Iris pigment epithelial cell (primary cell): ENCODE measurements around the gene RRM2.
"Not testable (repeated sequence)": the region's sequence is repeated elsewhere in the genome, so short reads cannot be mapped to it uniquely, and the experiment has no call there.

Experiments used
- DNase-seq: peaks from one replicate; pipeline ENCODE4 v3.0.0-alpha.2; 2011; ENCODE audit warnings: low read depth

The RRM2 gene

DNA sequence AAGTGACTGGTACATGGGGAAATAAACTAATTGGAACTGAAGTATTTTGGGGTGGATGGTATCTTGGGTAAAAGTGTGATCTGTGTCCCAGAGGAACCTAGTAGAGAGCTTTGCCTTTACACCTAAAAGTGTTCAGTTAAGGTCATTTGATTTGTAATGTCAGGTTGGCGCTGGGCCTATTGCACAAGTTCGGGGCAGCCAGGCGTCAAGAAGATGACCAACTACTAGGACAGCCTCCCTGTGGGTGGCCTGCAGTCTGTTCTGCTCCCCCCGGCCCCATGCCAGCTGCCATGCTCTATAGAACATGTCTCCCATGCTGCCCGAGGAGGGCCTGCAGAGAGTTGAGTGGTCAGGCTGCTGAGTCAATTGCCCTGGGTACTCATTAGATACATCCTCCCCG is 10.1 kb downstream of the RRM2 start:
- no peak for DNase-seq

DNA sequence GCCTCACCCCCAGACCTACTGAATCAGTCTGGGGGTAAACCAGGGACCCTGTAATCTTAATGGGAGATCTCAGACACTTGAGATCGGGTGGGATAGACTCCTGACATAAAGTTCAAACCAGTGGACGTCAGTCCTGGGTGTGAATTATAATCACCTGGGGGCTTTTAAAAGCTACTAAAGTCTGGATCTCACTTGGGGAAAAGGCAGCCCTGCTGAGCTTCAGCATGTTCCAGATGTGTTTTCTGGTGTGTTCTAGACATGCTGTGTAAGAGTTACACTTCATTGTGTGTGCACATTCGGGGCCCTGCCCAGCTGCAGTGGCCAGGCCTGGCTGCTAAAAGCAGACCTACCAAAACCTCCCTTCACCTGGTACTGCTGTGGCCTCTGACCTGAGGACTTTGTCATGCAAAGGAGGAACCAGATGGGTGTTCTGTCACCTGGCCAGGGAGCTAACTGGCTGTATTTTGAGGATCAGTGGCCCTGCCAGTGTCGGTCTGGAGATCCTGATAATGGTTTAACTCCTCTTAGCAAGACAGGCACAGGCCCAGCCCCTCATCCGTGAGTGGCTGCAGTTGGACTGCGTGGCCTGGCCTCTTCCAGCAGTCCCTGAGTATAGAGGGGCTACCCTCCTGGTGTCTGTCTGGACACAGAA is 10.6 kb downstream of the RRM2 start:
- no peak for DNase-seq

DNA sequence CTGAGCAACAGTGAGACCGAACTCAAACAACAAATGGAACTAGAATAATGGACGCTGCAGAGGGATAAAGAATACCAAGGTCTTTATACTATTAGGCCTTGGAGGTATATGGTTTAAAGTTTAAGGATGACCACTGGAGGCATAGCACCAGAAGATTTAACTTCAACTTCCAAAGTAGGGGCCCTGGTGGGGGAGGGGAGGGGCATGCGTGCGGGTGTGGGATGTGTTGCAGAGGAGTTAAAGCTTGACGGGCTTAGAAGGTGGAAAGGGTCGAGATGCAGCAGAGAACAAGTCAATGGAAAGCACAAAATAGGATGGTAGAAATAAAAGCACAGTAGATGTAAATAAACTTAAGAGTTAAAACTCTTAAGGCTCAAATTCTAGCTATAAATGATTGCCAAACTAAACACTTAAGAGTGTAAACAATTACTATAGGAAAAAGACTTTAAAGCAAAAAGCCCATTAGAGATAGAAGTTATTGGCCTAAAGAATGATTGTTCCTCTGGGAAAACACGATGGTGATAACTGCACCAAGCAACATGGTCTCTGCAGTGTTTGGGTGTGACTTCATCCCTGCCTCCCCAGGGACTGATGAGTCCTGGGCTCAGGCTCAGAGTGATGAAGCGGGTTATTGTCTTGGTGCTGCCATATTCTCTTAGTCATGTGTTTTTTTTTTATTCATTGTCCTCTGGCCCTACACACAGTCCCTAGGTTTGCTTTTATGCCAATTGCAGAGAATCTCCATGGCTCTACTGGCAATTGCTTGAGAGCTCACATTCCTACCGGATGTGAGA is 13.0 kb downstream of the RRM2 start:
- no peak for DNase-seq

DNA sequence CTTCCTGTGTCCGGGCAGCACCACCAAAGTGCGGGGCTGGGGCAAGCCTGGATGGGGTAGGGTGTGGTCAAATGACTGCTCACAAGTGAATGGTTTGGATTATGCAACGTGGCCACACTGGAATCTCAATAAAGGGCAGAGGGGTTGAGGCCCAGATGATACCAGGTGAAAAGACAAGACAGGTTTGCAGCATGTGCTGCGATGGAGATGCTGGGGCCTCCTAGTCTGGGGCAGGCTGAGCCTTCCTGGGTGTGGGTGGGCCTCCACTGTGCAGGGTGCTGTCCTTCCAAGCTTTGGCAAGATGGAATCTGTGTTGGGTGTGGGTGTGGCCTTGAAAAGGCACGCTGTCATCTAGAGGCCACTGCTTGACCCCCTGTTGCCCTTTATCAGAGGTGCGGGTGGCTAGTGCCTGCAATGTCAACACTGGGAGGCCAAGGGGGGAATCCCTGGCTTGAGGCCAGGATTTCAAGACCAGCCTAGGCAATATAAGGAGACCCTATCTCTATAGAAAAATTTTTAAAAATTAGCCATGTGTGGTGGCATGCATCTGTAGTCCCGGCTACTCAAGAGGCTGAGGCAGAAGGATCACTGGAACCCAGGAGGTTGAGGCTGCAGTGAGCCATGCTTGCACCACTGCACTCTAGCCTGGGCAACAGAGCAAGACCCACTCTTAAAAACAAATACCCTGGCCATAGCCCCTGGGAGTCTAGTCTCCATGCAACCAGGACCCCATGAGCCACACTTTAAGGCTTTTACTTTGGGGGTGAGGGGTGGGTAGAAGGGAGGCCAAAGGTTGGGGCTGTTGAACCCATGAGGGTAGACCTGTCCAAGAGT is 13.8 kb downstream of the RRM2 start:
- DNase-seq, result no peak

DNA sequence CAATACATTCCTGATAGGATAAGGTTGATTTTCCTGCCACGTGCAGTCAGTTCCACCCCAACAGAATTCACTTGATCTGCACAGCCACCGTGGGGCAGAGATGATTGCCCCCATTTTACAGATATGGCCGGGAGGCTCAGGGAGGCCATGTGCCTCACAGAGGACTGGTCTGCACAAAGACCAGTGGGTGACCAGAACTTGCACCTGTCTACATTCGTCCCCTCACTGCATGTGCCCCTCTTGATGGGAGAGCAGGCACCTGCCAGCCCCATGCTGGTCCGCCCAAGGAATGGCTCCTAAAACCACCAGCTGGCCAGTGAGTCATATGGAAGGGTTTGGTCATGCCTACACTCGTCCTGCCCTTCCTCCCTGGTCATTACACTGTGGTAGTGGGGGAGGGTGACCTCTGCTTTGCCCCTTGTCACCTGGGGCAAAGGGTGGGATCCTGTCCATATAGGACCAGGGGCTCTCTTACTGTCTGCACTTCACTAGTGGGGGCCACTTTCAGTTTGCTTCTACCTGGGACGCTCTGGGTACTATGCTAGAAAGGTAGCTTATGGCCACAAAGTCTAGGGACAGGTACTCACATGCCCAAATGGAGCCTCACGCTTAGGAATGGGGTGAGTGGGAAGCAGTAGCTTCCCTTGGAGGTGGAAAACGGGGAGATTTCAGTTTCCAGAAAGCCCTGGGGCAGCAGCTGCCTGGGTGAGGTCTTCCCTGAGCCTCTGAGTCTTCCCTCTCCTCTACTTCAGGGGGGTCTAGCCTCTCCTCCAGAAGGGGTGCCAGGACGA is 14.7 kb downstream of the RRM2 start:
- DNase-seq, result no peak

DNA sequence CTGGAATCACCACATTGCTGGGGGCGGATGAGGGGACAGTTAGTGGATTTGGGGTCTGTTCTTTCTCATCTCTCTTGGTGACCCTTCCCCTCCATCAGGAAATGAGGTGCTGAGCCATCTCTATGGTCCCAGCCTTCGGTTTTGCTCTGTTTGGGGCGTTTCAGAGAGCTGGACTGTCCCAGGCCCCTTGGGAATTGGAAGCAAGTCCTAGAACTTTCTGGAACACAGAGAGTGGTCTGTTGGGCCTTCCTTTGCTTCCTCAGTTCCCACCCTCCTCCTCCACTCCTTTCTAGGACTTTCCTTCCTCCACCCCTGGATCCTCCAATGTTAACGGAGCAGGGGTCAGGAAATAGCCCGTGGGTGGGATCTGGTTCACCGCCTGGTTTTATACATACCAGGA is 17.0 kb downstream of the RRM2 start:
- no peak for DNase-seq

DNA sequence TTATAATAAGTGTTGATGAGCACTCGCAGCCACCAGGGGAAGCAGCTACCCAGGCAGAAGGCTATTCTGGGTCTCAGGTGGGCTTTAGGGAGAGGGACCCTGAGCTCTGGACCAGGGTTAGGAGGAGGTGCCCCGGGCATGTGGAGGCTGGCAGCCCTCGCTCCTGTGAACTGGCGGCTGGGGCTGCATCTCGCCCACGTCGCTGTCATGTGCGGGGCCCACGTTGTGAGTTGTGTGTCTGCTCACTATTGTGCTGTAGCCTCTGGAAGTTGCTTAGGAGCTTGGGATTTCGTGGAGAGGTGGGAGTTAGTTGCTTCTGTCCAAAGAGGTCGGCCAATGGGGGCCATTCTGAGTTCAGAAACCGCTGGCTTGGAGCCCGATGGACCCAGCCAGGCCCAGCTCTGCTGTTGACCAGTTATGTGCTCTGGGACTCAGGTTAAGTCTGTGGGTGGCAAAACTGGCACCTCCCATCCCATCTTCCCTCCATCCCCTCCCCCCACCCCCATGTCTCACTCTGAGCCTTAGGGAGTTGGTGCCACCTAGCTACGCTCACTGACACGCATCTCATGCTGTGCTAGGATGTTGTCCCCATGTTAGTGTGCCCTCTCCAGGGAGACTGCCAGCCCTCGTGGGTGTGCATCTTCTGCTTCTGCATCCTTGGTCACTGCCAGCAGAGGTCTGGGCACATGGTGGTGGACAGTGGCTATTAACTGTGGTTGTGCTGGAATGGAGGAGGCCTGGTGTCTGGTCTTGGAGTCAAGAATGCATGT is 18.5 kb downstream of the RRM2 start:
- DNase-seq, result no peak

DNA sequence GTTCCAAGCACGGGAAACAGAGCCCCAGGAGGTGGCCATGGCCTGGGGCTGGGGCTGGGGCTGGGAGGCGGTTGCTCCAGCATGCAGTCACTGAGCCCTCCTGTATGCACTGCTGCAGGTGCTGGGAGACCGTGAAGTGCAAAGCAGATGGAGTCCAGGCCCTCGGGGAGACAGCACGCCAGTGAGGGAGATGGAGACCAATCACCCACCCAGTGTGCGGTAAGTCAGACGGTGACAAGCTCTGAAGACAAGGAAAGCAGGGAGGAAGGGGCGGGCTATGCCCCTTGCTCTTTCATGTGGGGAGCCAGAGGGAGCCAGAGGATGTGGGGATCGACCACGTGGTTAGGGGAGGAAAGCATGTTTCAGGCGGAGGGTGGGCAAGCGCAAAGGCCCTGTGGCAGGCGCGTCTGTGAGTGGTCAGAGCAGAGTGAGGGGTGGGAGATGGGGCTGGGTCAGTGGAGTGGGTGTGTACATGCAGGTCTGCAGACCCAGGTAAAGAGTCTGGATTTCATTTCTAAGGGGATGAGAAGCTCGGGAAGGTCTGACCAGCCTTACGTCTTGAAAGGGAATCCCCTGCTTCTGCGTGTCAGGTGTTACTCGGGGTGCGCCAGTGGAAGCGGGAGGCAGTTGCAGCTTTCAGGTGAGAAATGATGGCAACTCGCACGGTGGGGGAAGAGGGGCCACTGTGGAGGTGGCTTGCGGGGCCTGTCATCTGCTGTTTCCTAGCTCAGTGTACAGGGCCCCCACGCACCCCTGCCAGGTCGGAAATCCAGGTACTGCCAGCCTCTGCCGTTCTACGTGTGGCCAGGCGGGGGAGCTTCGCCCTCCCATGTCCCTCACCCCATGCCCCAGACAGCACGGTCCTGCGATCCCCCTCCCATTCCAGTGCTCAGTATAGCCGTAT is 19.4 kb downstream of the RRM2 start:
- no peak for DNase-seq

DNA sequence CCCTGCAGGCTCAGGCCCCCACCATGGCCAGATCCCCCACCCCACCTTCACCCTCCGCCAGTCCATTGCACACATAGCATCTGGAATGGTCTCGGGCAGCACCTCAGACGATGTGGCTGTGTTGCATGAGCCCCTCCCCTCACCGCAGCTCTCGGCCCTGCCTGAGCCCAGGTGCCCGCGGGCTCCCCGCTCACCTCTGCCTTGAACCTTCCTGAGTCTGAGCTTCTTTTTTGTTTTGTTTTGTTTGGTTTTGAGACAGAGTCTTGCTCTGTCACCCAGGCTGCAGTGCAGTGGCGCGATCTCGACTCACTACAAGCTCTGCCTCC is 20.1 kb downstream of the RRM2 start:
- no peak for DNase-seq

DNA sequence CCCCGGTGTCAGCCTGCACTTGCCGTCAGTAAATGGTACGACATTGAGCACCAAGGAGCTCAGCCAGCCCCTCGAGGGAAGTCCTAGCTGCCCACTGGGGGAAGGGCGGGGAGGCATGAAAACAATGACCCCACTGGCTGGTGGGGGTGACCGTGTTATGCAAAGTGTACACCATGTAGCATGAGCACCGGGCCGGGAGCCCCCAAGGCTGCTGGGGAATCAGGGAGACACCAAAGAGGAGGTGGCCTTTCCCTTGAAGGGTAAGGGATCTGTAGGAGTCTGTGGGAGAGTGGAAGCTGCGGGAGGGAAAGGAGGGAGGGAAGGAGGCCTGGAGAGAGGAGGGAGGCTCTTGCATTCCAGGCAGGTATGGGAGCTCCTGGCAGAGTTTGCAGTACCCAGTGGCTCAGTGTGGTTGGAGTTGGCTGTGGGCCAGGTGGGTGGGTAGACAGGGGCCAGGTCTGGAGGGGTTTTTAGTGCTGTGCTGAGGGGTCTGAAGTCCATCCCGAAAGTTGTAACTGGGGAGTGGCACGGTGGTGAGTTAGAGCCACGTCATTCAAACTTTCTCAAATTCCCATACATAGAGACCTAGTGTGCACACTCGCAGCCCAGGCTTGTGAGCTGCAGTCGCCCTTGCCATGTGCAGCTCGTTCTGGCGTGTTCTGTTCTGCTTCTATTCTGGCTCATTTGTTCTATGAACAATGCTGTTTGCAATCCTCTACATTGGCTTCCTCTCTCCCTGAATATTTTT is 22.4 kb downstream of the RRM2 start:
- DNase-seq, result no peak

DNA sequence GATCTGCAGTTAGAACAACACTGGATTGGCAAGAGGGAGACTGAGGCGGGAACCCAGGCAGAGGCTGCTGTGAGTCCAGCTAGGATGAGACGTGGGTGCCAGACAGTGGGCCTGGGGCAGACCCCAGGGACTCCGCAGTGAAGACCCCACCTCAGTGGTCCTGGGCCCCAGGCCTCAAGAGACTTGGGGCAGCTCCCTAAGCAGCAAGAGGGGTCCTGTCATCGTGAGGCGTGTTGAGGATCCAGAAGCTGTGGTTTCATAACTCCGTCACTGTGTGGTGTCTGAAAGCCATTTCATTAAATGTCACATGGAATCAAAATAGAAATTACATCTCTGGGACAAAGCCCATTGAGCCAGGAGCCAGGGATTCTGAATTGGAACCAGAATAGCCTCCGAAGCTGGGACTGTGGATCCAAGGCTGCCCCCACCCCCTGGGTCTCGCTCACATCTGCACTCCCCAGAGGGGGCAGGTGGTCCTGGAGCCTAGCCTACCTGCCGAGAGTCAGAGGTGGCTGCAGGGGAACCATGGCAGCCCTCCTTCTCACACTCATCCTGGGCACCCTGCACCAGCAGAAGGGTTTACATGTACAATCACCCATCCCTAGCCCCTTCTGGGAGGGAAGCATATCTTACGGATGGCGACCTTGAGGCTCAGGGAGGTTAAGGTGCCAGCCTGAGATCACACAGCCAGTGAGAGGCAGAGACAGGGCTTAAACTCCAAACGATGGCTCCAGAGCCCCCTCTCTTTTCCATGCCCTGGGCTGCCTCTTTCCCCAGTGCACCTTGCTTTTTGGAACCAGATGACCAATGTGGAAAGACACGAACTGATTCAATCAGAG is 23.2 kb downstream of the RRM2 start:
- DNase-seq, result no peak

DNA sequence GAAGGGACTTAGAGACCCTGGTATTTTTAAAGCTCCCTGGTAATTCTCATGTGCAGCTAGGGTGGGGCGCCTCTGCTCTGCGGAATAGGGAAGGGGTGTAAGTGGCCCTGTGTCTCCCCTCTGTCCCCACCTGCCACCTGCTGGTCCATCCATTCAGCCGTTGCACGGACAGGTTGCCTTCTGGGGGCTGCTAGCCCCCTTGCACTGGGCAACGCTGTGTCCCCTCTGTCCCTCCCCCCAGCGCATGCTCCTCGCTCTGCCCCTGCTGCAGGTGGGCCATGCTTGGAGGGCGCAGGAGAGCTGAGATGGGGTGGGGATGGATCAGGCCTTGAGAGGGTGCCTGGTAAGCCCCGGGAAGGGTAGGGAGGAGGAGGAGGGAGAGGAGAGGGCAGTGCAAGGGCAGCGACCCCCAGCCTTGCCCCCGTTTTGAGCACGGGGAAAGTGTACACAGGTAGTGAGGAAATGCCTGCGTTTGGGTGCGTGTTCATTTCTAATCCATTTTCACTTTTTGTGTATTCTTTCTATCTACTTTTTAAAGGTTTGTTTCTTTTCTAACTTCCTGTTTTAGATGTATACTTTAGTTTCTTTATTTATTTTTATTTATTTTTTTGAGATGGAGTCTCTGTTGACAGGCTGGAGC is 23.9 kb downstream of the RRM2 start:
- DNase-seq, result no peak

DNA sequence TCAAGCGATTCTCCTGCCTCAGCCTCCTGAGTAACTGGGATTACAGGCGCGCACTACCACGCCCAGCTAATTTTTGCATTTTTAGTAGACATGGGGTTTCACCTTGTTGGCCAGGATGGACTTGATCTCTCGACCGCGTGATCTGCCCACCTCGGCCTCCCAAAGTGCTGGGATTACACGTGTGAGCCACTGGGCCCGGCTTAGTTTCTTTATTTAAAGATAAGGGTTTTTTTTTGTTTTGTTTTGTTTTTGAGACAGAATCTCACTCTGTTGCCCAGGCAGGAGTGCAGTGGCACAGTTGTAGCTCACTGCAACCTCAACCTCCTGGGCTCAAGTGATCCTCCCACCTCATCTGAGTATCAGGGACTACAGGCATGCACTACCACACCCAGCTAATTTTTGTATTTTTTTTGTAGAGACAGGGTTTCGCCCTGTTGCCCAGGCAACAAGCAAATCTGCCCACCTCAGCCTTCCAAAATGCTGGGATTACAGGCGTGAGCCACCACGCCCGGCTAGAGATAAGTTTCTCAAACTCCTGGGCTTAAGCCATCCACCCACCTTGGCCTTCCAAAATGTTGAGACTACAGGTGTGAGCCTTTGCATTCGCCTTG is 24.6 kb downstream of the RRM2 start:
- not testable (repeated sequence) for DNase-seq

DNA sequence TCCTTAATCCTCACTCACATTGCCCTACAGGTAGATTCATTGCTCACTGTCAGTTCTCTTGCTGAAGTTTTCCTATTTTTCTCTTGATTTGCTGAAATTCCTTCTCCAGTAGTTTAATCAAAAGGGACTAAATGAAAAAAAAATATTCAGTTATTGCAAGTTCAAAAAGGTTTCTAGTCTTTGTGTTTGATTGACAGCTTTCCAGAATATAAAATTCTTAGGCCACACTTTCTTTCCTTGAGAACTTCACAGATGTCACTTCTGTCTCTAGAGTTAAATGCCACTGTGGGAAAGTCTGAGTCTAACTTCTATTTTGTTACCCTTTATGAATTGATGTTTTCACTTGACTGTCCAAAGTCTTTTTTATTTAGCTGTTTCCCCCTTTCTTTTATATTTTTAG is 25.7 kb downstream of the RRM2 start:
- no peak for DNase-seq

DNA sequence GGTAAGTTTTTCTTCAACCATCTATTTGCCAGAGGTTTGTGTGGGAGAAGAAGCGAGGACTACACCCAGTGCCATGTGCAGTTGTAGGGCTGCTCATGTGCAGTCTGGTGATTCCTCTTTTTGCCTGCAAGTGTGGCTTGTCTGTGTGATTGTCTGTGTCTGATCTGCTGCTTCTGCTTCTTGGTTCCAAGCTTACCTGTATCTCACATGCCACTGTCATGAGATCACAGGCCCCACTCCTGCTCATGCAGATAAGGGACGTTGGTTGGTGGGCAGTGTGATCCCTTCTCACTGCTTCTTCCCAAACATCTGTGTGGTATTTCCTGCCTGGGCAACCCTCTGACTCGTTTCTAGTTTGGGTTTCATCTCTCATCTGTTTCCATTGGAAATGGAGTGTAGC is 27.1 kb downstream of the RRM2 start:
- no peak for DNase-seq

DNA sequence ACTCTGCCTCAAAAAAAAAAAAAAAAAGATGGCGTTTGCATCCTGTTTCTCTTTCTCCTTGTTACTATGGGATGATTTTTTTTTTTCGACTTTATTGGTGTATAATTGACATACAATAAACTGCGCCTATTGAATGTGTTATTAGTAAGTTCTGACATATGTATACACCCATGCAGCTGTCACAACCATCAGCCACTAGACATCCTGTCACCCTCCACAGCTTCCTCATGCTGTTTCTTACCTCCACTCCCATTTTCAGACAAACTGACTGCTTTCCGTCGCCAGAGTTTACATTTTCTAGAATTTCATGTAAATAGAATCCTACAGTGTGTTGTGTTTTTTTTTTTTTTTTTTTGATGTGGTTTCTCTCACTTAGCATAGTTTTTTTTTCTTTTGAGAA is 27.9 kb downstream of the RRM2 start:
- DNase-seq, result no peak

DNA sequence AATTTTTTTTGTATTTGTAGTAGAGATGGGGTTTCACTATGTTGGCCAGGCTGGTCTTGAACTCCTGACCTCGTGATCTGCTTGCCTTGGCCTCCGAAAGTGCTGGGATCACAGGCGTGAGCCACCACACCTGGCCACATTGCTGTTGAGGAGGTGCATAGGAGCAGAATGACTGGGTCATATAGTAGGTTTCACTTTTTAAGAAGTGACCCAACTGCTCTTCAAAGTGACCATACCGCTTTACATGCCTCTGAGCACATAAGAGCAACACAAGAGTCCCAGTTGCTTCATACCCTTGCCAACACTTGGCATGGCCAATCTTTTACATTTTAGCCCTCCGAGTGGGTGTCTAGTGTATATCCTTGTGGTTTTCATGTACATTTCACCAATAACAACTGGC is 28.9 kb downstream of the RRM2 start:
- no peak for DNase-seq

DNA sequence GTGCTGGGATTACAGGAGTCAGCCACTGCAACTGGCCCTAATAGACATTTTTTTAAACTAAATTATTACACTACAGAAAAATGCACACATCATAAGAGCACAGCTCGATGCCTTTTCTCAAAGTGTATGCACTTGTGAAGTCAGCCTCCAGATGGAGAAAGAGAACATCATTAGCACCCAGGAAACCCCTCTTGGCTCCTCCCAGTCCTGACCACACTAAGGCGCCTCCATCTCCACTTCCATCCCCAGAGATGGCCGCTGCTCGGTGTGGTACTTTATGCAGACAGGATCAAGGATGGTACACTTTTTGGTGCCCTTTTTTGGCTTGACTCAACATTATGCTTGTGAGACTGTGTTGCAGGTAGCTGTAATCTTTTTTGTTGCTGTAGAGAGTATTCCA is 34.8 kb downstream of the RRM2 start:
- no peak for DNase-seq
